Measurements from ENCODE around the gene SCRT2. TPM values are rescaled to one million over a fixed set of nuclear protein-coding genes. Genes with fewer than 3 reads are reported as not detected.

The SCRT2 gene
- total and polyA plus RNA-seq, 9 of the 15 experiments (the other 6 are each of a cell fraction or from before 2014, with no cell fraction given), result 0.04 to 0.75 (median 0.13) TPM; not detected in 2

- TF ChIP-seq MGA (IDR thresholded peaks at IDR 0.05) (peak; percentile 50), ZNF512 (tag; IDR thresholded peaks at IDR 0.05) (no peak), PHB (CRISPR knock-in tag; IDR thresholded peaks at IDR 0.05) (no peak), TCF3 (CRISPR knock-in tag; IDR thresholded peaks at IDR 0.05) (no peak), ATF6 (CRISPR knock-in tag; IDR thresholded peaks at IDR 0.05) (no peak), KLF1 (tag; IDR thresholded peaks at IDR 0.05) (no peak), ZC3H8 (IDR thresholded peaks at IDR 0.05) (no peak), TCF7 (IDR thresholded peaks at IDR 0.05; ENCODE audit: borderline replicate concordance) (no peak), ZNF449 (CRISPR knock-in tag; IDR thresholded peaks at IDR 0.05) (no peak)
Measured at GRCh38 chr20:703006-703405, 27.4 kb upstream of the SCRT2 start (continued).

Data from K562 (cell line).